ENCODE measurements around the gene WTIP.

The WTIP gene

GRCh38 chr19:34493038-34493648, 11.6 kb downstream of the WTIP start:
- no peak for FAIRE-seq
- no peak for DNase-seq (ENCODE audit: insufficient read length, low spot score)
- no peak for TF ChIP-seq CTCF (IDR thresholded peaks at IDR 0.05; ENCODE audit: insufficient read depth, missing control alignments)

- no peak for FAIRE-seq
- TF ChIP-seq CTCF (IDR thresholded peaks at IDR 0.05; ENCODE audit: insufficient read depth, missing control alignments), result no peak
- no peak for DNase-seq (ENCODE audit: insufficient read length, low spot score)
Observed at GRCh38 chr19:34493649-34494044, 12.1 kb downstream of the WTIP start.

DNA sequence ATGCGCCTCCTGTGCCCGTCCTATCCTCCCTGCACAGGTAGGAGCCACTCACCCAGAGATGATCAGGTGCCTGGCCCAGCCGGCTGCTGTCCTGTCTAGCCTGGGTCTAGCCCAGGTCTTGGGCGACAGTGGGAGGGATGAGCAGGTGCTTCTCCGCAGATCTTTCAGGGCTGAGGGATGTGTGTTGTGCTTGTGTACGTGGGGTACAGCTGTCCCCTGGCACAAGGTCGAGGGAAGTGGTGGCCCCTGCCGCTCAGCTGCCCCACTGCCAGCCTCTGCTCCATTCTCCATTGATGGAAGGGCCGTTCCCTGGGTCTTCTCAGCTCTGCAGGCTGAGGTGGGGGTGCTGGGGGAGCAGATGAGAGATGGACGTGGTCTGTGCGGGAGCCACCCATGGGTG, 13.0 kb downstream of the WTIP start:
- no peak for TF ChIP-seq CTCF (IDR thresholded peaks at IDR 0.05; ENCODE audit: insufficient read depth, missing control alignments)
- DNase-seq (ENCODE audit: insufficient read length, low spot score) (no peak), FAIRE-seq (no peak)

GRCh38 chr19:34495416-34495815, 13.9 kb downstream of the WTIP start:
- TF ChIP-seq CTCF (IDR thresholded peaks at IDR 0.05; ENCODE audit: insufficient read depth, missing control alignments), result no peak
- FAIRE-seq (no peak), DNase-seq (ENCODE audit: insufficient read length, low spot score) (no peak)

DNA sequence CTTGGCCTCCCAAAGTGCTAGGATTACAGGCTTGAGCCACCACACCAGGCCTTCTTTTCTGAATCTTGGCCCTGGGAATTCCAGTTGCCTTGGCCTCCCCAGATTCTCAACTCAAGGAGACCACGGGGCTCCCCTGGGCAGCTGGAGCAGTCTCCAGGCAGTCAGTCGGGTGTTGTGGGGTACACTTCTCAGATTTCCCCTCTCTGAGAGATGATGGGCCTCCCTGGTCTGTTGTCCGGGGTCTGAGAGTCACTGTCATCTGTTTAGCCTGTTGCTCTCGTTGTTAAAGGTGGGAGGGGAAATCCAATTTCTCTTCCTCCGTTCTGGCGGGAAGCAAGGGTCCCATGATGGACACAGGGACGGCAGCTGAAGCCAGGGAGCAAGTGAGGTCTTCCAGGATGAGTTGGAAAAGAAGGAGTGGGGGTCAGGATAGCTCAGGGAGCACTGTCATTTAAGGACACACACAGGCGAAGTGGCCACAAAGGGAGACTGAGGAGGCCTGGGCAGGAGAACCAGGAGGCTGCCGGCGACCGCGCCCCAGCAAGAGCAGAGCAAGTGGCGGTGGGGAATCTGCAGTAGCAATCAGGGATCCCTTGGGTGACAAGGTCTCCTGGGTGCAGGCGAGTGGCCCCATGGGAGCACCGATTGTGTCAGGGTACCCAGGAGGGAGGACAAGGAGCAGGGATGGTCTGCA, 15.7 kb downstream of the WTIP start:
- TF ChIP-seq CTCF (IDR thresholded peaks at IDR 0.05; ENCODE audit: insufficient read depth, missing control alignments), result no peak
- no peak for FAIRE-seq

GRCh38 chr19:34499155-34499834, 17.7 kb downstream of the WTIP start:
- no peak for TF ChIP-seq CTCF (IDR thresholded peaks at IDR 0.05; ENCODE audit: insufficient read depth, missing control alignments)
- DNase-seq (ENCODE audit: insufficient read length, low spot score) (no peak), FAIRE-seq (no peak)

More for the DNA sequence above, 15.7 kb downstream of the WTIP start:
- no peak for DNase-seq (ENCODE audit: insufficient read length, low spot score)

Measured in D721Med (cell line).